HG03575 (cell line): ENCODE results near the gene STAG1.
"Not testable (repeated sequence)": the region's sequence is repeated elsewhere in the genome, so short reads cannot be mapped to it uniquely, and the experiment has no call there.

Experiments
- ATAC-seq: cut with Tn5 transposase; IDR thresholded peaks from one replicate; pipeline ENCODE4 v1.9.1; 2021; ENCODE audit not compliant: unreplicated experiment, insufficient number of reproducible peaks, low FRiP score; ENCODE audit errors: extremely low read depth

The STAG1 gene

GRCh38 chr3:136624894-136625815 is 127.0 kb downstream of the STAG1 start:
- no peak for ATAC-seq

GRCh38 chr3:136624371-136624770 is 127.8 kb downstream of the STAG1 start:
- ATAC-seq = no peak

- ATAC-seq = no peak
These were observed 130.6 kb downstream of the STAG1 start for GRCh38 chr3:136621628-136622027.

GRCh38 chr3:136620436-136620835 is 131.7 kb downstream of the STAG1 start:
- ATAC-seq = no peak

- not testable (repeated sequence) for ATAC-seq
These were observed 134.1 kb downstream of the STAG1 start for GRCh38 chr3:136617969-136618525.

- ATAC-seq = no peak
These were observed 135.0 kb downstream of the STAG1 start for GRCh38 chr3:136617198-136617597.

- ATAC-seq = no peak
These were observed 139.7 kb downstream of the STAG1 start for GRCh38 chr3:136612512-136612911.

GRCh38 chr3:136606990-136607389 is 145.2 kb downstream of the STAG1 start:
- ATAC-seq = no peak

GRCh38 chr3:136606216-136606615 is 146.0 kb downstream of the STAG1 start:
- ATAC-seq = not testable (repeated sequence)

- ATAC-seq = no peak
These were observed 147.2 kb downstream of the STAG1 start for GRCh38 chr3:136604961-136605360.

- ATAC-seq = no peak
These were observed 149.4 kb downstream of the STAG1 start for GRCh38 chr3:136602818-136603217.

GRCh38 chr3:136595913-136596697 is 156.1 kb downstream of the STAG1 start:
- ATAC-seq = no peak

- ATAC-seq = no peak
These were observed 165.6 kb downstream of the STAG1 start for GRCh38 chr3:136586580-136586979.

- no peak for ATAC-seq
These were observed 167.4 kb downstream of the STAG1 start for GRCh38 chr3:136584728-136585127.

- ATAC-seq = no peak
These were observed 168.4 kb downstream of the STAG1 start for GRCh38 chr3:136583823-136584222.

- ATAC-seq = no peak
These were observed 174.4 kb downstream of the STAG1 start for GRCh38 chr3:136577791-136578190.

GRCh38 chr3:136576279-136577009 is 175.7 kb downstream of the STAG1 start:
- no peak for ATAC-seq

GRCh38 chr3:136567599-136568188 is 184.5 kb downstream of the STAG1 start:
- ATAC-seq = no peak

- not testable (repeated sequence) for ATAC-seq
These were observed 187.2 kb downstream of the STAG1 start for GRCh38 chr3:136564962-136565361.
